Endometrium (tissue), 2 donors: Measurements from ENCODE around the gene MIER2.

Experiments
- FAIRE-seq: peaks from 2 replicates; lab custom pipeline; 2012; peaks lifted over from hg19 to GRCh38; lab: Jason Lieb, UNC
- donor health status: control.
- donor health status: control.

Gene MIER2

GRCh38 chr19:307111-307531 lies 37.5 kb downstream of the MIER2 start:
- no peak for FAIRE-seq

- no peak for FAIRE-seq
Measured at GRCh38 chr19:306151-306900, 38.3 kb downstream of the MIER2 start.

- no peak for FAIRE-seq
Measured at GRCh38 chr19:305240-306150, 39.1 kb downstream of the MIER2 start.

- no peak for FAIRE-seq
Measured at GRCh38 chr19:296476-297225, 47.9 kb downstream of the MIER2 start.

GRCh38 chr19:295687-296370 lies 48.8 kb downstream of the MIER2 start:
- no peak for FAIRE-seq

- FAIRE-seq, result no peak
Measured at GRCh38 chr19:294946-295686, 49.5 kb downstream of the MIER2 start.

GRCh38 chr19:294341-294945 lies 50.2 kb downstream of the MIER2 start:
- no peak for FAIRE-seq

- FAIRE-seq, result no peak
Measured at GRCh38 chr19:293436-294110, 51.0 kb downstream of the MIER2 start.

- FAIRE-seq, result no peak
Measured at GRCh38 chr19:292951-293350, 51.6 kb downstream of the MIER2 start.

GRCh38 chr19:292281-292884 lies 52.2 kb downstream of the MIER2 start:
- FAIRE-seq, result no peak

GRCh38 chr19:291561-292280 lies 52.9 kb downstream of the MIER2 start:
- no peak for FAIRE-seq

- FAIRE-seq, result no peak
Measured at GRCh38 chr19:291006-291521, 53.5 kb downstream of the MIER2 start, which contains the start of gene PLPP2. PLPP2 (minus strand) TSS chr19:291403; CDS start chr19:291336, 67 bp downstream.

- FAIRE-seq, result no peak
Measured at GRCh38 chr19:290372-291005, 54.1 kb downstream of the MIER2 start.

GRCh38 chr19:289651-290371 lies 54.8 kb downstream of the MIER2 start:
- FAIRE-seq, result no peak

GRCh38 chr19:288911-289310 lies 55.7 kb downstream of the MIER2 start:
- no peak for FAIRE-seq

- FAIRE-seq, result no peak
Measured at GRCh38 chr19:287381-287871, 57.2 kb downstream of the MIER2 start.

GRCh38 chr19:283395-283794 lies 61.2 kb downstream of the MIER2 start:
- no peak for FAIRE-seq
